Measurements from ENCODE around the gene CASR. TPM values are rescaled to one million over a fixed set of nuclear protein-coding genes. Genes with fewer than 3 reads are reported as not detected.

CASR gene
- total RNA-seq, 1 donor from 2014 or later: not detected

DNA sequence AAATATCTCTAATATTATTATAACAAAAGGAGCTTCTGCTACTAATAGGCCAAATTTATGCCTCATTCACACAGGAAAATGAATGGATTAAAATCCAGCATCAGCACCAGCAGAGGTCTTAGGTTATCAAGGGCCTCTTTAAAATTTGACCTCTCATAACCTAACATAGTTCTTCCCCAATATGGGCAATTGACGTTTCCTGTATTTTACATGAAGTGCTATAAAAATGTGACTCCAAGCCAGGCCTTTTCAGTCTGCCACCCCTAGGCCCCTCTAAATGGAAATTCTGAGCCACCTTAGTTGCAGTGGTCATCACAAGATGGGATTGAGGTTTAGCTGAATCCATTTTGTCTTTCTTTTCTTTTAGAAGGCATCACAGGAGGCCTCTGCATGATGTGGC lies 70.1 kb downstream of the CASR start:
- no peaks in the 10 kb centered on the region for H3K9me3 Mint-ChIP-seq
- peaks cover 16% of the 10 kb centered on the region for H3K27me3 Mint-ChIP-seq (ENCODE audit: low read depth)
- no peak overlapping the region for H3K4me3 Mint-ChIP-seq
- H3K36me3 Mint-ChIP-seq (ENCODE audit: low read depth): no peaks in the 10 kb centered on the region
- DNase-seq (ENCODE audit: low read depth, low spot score): no peak
- TF ChIP-seq, protein P1, sequence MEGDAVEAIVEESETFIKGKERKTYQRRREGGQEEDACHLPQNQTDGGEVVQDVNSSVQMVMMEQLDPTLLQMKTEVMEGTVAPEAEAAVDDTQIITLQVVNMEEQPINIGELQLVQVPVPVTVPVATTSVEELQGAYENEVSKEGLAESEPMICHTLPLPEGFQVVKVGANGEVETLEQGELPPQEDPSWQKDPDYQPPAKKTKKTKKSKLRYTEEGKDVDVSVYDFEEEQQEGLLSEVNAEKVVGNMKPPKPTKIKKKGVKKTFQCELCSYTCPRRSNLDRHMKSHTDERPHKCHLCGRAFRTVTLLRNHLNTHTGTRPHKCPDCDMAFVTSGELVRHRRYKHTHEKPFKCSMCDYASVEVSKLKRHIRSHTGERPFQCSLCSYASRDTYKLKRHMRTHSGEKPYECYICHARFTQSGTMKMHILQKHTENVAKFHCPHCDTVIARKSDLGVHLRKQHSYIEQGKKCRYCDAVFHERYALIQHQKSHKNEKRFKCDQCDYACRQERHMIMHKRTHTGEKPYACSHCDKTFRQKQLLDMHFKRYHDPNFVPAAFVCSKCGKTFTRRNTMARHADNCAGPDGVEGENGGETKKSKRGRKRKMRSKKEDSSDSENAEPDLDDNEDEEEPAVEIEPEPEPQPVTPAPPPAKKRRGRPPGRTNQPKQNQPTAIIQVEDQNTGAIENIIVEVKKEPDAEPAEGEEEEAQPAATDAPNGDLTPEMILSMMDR (conservative IDR thresholded peaks at IDR 0.05): no peak
- H3K27ac Mint-ChIP-seq (ENCODE audit: unreplicated experiment): no peak overlapping the region
- H3K4me1 Mint-ChIP-seq: peaks cover 4% of the 10 kb centered on the region

DNA sequence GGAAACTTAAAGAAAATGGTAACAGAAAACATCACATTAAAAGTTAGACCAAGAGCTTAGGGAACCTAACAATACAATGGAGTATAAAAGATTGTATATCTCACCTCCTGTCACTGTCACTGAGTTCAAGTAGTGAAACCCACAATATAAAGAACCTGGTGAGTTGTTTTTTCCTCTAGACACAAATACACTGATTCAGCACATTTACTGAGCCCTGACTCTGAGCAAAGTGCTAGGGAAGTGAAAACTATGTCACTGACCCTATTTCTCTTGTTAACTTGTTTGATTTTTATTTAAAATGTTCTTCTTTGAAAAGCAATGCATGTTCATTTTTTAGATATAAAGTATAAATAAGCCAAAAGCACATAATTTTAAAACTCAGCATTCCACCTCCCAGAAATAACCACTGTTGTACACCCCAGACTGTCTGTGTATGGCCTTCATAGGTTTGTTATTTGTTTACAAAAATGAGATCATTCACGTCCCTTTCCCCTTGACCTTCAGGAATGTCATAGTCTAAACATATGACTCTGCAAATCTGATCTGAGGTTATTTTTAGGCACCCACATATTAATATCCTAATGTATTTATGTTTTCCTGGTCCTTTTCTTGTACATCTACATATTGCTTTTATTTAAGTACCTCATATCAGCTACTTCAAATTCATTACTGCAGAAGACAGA lies 72.4 kb downstream of the CASR start:
- peaks cover 8% of the 10 kb centered on the region for H3K27me3 Mint-ChIP-seq (ENCODE audit: low read depth)
- no peaks in the 10 kb centered on the region for H3K9me3 Mint-ChIP-seq
- no peak for DNase-seq (ENCODE audit: low read depth, low spot score)
- peaks cover 7% of the 10 kb centered on the region for H3K4me1 Mint-ChIP-seq
- no peaks in the 10 kb centered on the region for H3K36me3 Mint-ChIP-seq (ENCODE audit: low read depth)
- H3K27ac Mint-ChIP-seq (ENCODE audit: unreplicated experiment): no peak overlapping the region
- TF ChIP-seq, protein P1 (conservative IDR thresholded peaks at IDR 0.05): no peak
- no peak overlapping the region for H3K4me3 Mint-ChIP-seq

DNA sequence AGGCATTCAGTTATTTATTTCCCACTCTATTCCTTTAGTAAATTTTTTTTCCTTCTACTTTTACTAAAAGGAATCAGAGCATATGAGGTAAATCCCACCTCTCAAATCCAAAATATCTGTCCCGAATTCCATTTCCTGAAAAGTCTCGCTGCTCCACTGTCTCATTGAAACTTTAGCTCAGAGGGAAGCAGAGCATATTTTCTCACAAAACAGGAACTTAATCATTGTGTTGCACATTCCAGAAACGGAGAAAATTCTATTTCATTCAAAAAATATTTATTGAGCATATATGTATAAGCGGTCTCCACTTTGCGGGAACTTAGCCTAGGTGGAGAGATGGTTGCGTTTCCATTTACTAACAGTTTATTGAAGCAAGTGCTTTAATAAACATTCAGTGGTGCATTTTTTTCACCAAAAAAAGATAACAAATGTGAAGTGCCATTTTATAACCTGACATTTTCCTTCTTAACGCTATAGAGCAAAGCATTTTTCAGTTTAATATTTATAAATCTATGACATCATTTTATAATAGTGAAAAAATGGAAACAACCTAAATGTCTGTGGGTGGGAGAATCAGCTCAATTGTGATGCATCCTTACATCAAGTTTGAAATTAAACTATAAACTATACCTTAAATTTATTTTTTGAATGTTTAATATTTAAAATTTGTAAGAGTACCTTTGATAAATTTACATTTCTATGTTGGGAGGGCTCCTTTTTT lies 74.3 kb downstream of the CASR start:
- no peak for DNase-seq (ENCODE audit: low read depth, low spot score)
- Mint-ChIP-seq H3K36me3 (ENCODE audit: low read depth) (no peaks in the 10 kb centered on the region), H3K27me3 (ENCODE audit: low read depth) (peaks cover 15% of the 10 kb centered on the region), H3K4me3 (no peak overlapping the region), H3K4me1 (peaks cover 7% of the 10 kb centered on the region), H3K9me3 (no peaks in the 10 kb centered on the region), H3K27ac (ENCODE audit: unreplicated experiment) (no peak overlapping the region)
- TF ChIP-seq, protein P1 (conservative IDR thresholded peaks at IDR 0.05): no peak

DNA sequence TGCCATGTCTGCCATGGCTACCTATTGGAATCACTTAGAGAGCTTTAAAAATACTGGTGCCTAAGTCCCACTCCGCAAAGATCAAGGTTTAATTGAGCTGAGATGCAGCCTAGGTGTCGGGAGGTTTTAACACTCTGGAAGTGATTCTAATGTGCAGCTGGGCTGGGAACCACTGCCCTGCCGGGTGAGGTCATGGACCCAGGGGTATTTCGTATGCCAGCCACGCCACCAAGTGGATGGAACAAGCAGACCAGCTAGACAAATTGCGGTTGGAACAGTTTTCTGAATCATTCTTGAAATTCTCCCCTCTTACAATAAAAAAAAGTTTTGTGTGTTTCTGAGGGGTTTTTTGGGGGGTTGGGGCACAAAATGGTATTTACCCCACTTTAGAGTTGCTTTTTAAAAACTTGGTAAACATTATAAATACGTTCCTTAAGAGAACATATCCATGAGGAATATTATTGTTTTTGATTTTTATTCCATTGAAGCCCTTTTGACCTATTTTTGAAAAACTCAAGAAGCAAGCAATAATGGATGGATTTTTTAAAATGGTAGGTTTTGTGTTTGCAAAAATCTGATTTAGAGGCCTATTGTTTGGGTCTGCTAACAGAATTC lies 75.4 kb downstream of the CASR start:
- no peak overlapping the region for H3K4me3 Mint-ChIP-seq
- H3K27me3 Mint-ChIP-seq (ENCODE audit: low read depth): peaks cover 15% of the 10 kb centered on the region
- no peaks in the 10 kb centered on the region for H3K36me3 Mint-ChIP-seq (ENCODE audit: low read depth)
- H3K27ac Mint-ChIP-seq (ENCODE audit: unreplicated experiment): no peak overlapping the region
- TF ChIP-seq, protein P1 (conservative IDR thresholded peaks at IDR 0.05): peak; percentile 80
- DNase-seq (ENCODE audit: low read depth, low spot score): peak; percentile 40
- H3K4me1 Mint-ChIP-seq: peaks cover 7% of the 10 kb centered on the region
- no peaks in the 10 kb centered on the region for H3K9me3 Mint-ChIP-seq

DNA sequence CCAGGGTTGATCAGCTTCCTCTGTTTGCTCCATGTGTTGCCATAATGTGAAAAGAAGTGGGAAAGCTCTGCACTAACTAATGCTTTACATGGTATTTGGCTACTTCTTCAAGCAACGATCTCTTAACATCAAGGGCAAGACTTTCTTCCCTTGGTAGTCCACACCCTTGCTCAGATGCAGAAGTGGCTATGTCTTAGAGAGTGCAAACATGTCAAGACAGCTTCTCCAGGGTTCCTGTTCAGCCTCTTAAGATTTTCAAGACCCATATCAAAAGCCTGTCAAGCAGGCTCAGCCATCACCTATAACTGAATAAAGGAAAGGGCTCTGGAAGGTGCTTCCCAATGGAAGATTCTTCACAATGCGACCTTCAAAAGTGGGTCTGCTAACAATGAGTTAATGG lies 76.7 kb downstream of the CASR start:
- Mint-ChIP-seq H3K9me3 (no peaks in the 10 kb centered on the region), H3K27ac (ENCODE audit: unreplicated experiment) (no peak overlapping the region), H3K4me1 (peaks cover 7% of the 10 kb centered on the region), H3K4me3 (no peak overlapping the region), H3K36me3 (ENCODE audit: low read depth) (no peaks in the 10 kb centered on the region), H3K27me3 (ENCODE audit: low read depth) (peaks cover 20% of the 10 kb centered on the region)
- TF ChIP-seq, protein P1 (conservative IDR thresholded peaks at IDR 0.05): no peak
- no peak for DNase-seq (ENCODE audit: low read depth, low spot score)

All from neural crest cell (in vitro differentiated cells).